Thoracic aorta (tissue), 2 donors: ENCODE results near the gene MEGF11. TPM values are rescaled to one million over a fixed set of nuclear protein-coding genes. Genes with fewer than 3 reads are reported as not detected.

ENCODE experiments used
- ATAC-seq: fragments of 150-250 bp; one replicate; pipeline ENCODE4 v1.8.0; 2017; ENCODE audit warnings: low read depth; ENCODE audit not compliant: insufficient number of reproducible peaks, low FRiP score
- DNase-seq: peaks from one replicate; pipeline ENCODE4 v3.0.0-alpha.2; 2020; ENCODE audit warnings: low spot score
- H3K27ac ChIP-seq, 2 donors: fragments of 200-600 bp; sonication (generic); 1 replicate in 1 of 2; 2 replicates in 1 of 2; pipeline ENCODE4 v1.5.1; 2016; ENCODE audit warnings: mild to moderate bottlenecking in 2 of 2, moderate library complexity in 2 of 2
- H3K27me3 ChIP-seq: fragments of 200-600 bp; sonication (generic); replicated peaks from 2 replicates; pipeline ENCODE4 v1.6.0; 2016; ENCODE audit warnings: mild to moderate bottlenecking; ENCODE audit not compliant: insufficient read depth
- H3K36me3 ChIP-seq: fragments of 200-600 bp; sonication (generic); one replicate; pipeline ENCODE4 v1.5.1; 2016
- H3K4me1 ChIP-seq, 2 donors: fragments of 200-600 bp; sonication (generic); 1 replicate in 1 of 2; 2 replicates in 1 of 2; pipeline versions ENCODE4 v1.5.1 to v1.6.0; 2016; ENCODE audit warnings: low read depth in 2 of 2, mild to moderate bottlenecking in 1 of 2; ENCODE audit not compliant: control insufficient read depth in 1 of 2
- H3K4me3 ChIP-seq: fragments of 200-600 bp; sonication (generic); 2 replicates; pipeline ENCODE4 v1.5.1; 2016; ENCODE audit warnings: mild to moderate bottlenecking
- H3K9me3 ChIP-seq: fragments of 200-600 bp; sonication (generic); 2 replicates; pipeline ENCODE4 v1.5.1; 2016
- CTCF ChIP-seq: fragments of 200-600 bp; sonication (generic); IDR thresholded peaks from one replicate; pipeline ENCODE4 v1.5.1; 2019; ENCODE audit warnings: antibody characterized with exemption
- total RNA-seq, 2 donors: library from RNA; depleted of rRNA; stranded (reverse); fragments of >200 nt; gene quantifications; one replicate each; pipeline versions ENCODE4 v1.1.0 to v1.2.3, GENCODE V29; 2016

Gene MEGF11
- total RNA-seq, 2 donors from 2014 or later = not detected

- Histone ChIP-seq H3K4me1 (no peaks in the 10 kb centered on the region), H3K4me3 (no peak overlapping the region), H3K36me3 (no peaks in the 10 kb centered on the region), H3K9me3 (no peaks in the 10 kb centered on the region), H3K27ac (no peak overlapping the region), H3K27me3 (no peaks in the 10 kb centered on the region)
- ATAC-seq (no peak), DNase-seq (no peak)
- no peak for TF ChIP-seq CTCF
Measured at GRCh38 chr15:66195621-66196230, 57.8 kb downstream of the MEGF11 start.

GRCh38 chr15:66193066-66193465, 60.5 kb downstream of the MEGF11 start:
- H3K27ac ChIP-seq = no peak overlapping the region
- no peaks in the 10 kb centered on the region for H3K4me1 ChIP-seq
- no peak overlapping the region for H3K4me3 ChIP-seq
- TF ChIP-seq CTCF = no peak
- H3K36me3 ChIP-seq = no peaks in the 10 kb centered on the region
- no peaks in the 10 kb centered on the region for H3K9me3 ChIP-seq
- DNase-seq = no peak
- ATAC-seq = no peak
- no peaks in the 10 kb centered on the region for H3K27me3 ChIP-seq

GRCh38 chr15:66190746-66191145, 62.8 kb downstream of the MEGF11 start:
- Histone ChIP-seq H3K4me3 (no peak overlapping the region), H3K9me3 (no peaks in the 10 kb centered on the region), H3K4me1 (no peaks in the 10 kb centered on the region), H3K27me3 (no peaks in the 10 kb centered on the region), H3K27ac (no peak overlapping the region), H3K36me3 (no peaks in the 10 kb centered on the region)
- no peak for TF ChIP-seq CTCF
- ATAC-seq (no peak), DNase-seq (no peak)

- Histone ChIP-seq H3K4me3 (no peak overlapping the region), H3K9me3 (no peaks in the 10 kb centered on the region), H3K27ac (no peak overlapping the region), H3K27me3 (no peaks in the 10 kb centered on the region), H3K36me3 (no peaks in the 10 kb centered on the region), H3K4me1 (no peaks in the 10 kb centered on the region)
- DNase-seq (no peak), ATAC-seq (no peak)
- TF ChIP-seq CTCF = no peak
Measured at GRCh38 chr15:66189291-66189690, 64.3 kb downstream of the MEGF11 start.

- H3K4me1 ChIP-seq = no peaks in the 10 kb centered on the region
- no peaks in the 10 kb centered on the region for H3K36me3 ChIP-seq
- DNase-seq (no peak), ATAC-seq (no peak)
- no peaks in the 10 kb centered on the region for H3K27me3 ChIP-seq
- H3K4me3 ChIP-seq = no peak overlapping the region
- H3K27ac ChIP-seq = no peak overlapping the region
- TF ChIP-seq CTCF = no peak
- H3K9me3 ChIP-seq = no peaks in the 10 kb centered on the region
Measured at GRCh38 chr15:66188464-66188863, 65.1 kb downstream of the MEGF11 start.
